Keratinocyte (primary cell): ENCODE results near the gene MICAL3. TPM values are rescaled to one million over a fixed set of nuclear protein-coding genes. Genes with fewer than 3 reads are reported as not detected.
A peak's percentile ranks its signal among the peaks of the same experiment; 100 is the strongest.

Experiments used
- DNase-seq: peaks from one replicate; pipeline ENCODE4 v3.0.0-alpha.2; 2011; ENCODE audit warnings: low read depth, missing footprints, low spot score
- FAIRE-seq: peaks from 2 replicates; lab custom pipeline; 2011; peaks lifted over from hg19 to GRCh38; lab: Jason Lieb, UNC
- H2AFZ ChIP-seq: 2 replicates; pipeline ENCODE4 v1.6.0; 2012; ENCODE audit warnings: low read length, control low read depth, inconsistent platforms; ENCODE audit not compliant: control insufficient read depth
- H3K27ac ChIP-seq: 2 replicates; pipeline ENCODE4 v1.5.1; 2011; ENCODE audit warnings: low read length; ENCODE audit not compliant: control insufficient read depth, insufficient read depth
- H3K27me3 ChIP-seq: 3 replicates; pipeline ENCODE4 v1.6.0; 2011; ENCODE audit warnings: low read length; ENCODE audit not compliant: control insufficient read depth, insufficient read depth; ENCODE audit errors: extremely low read depth
- H3K36me3 ChIP-seq, 2 experiments: 2 replicates in 1 of 2; 3 replicates in 1 of 2; pipeline ENCODE4 v1.5.1; 2011; ENCODE audit warnings: low read length in 2 of 2, mild to moderate bottlenecking in 1 of 2; ENCODE audit not compliant: control insufficient read depth in 2 of 2, insufficient read depth in 2 of 2; ENCODE audit errors: extremely low read depth in 1 of 2
- H3K4me1 ChIP-seq: 3 replicates; pipeline ENCODE4 v1.5.1; 2011; ENCODE audit warnings: low read length; ENCODE audit not compliant: control insufficient read depth, insufficient read depth; ENCODE audit errors: extremely low read depth
- H3K4me2 ChIP-seq: 3 replicates; pipeline ENCODE4 v1.6.0; 2011; ENCODE audit warnings: low read depth, low read length; ENCODE audit not compliant: control insufficient read depth, insufficient read depth; ENCODE audit errors: extremely low read depth
- H3K4me3 ChIP-seq, 3 experiments: fragments of 200-600 bp in 1 of 3; sonication (generic) in 1 of 3; 2 replicates in 2 of 3; 3 replicates in 1 of 3; pipeline ENCODE4 v1.5.1; 2011 to 2016; ENCODE audit warnings: low read length in 3 of 3, mild to moderate bottlenecking in 3 of 3, control low read depth in 2 of 3, inconsistent platforms in 1 of 3, low read depth in 1 of 3, mixed read lengths in 1 of 3, mixed run types in 1 of 3, moderate library complexity in 1 of 3; ENCODE audit not compliant: control insufficient read depth in 2 of 3, insufficient read depth in 2 of 3; ENCODE audit errors: extremely low read depth in 1 of 3
- H3K79me2 ChIP-seq: 2 replicates; pipeline ENCODE4 v1.6.0; 2012; ENCODE audit warnings: low read length; ENCODE audit not compliant: control insufficient read depth, insufficient read depth
- H3K9ac ChIP-seq: 3 replicates; pipeline ENCODE4 v1.6.0; 2011; ENCODE audit warnings: low read length; ENCODE audit not compliant: control insufficient read depth, insufficient read depth; ENCODE audit errors: extremely low read depth
- H3K9me1 ChIP-seq: 3 replicates; pipeline ENCODE4 v1.6.0; 2011; ENCODE audit warnings: low read length; ENCODE audit not compliant: control insufficient read depth, insufficient read depth; ENCODE audit errors: extremely low read depth
- H3K9me3 ChIP-seq: 2 replicates; pipeline ENCODE4 v1.5.1; 2012; ENCODE audit warnings: low read depth, low read length; ENCODE audit not compliant: control insufficient read depth
- H4K20me1 ChIP-seq: 3 replicates; pipeline ENCODE4 v1.6.0; 2011; ENCODE audit warnings: low read length; ENCODE audit not compliant: control insufficient read depth, insufficient read depth; ENCODE audit errors: extremely low read depth
- CTCF ChIP-seq, 3 experiments: IDR thresholded peaks in 1 of 3; conservative IDR thresholded peaks in 1 of 3; optimal IDR thresholded peaks in 1 of 3; 2 replicates in 2 of 3; 3 replicates in 1 of 3; pipeline versions ENCODE3 to v1.5.1; 2011; ENCODE audit warnings: low read length in 3 of 3, mild to moderate bottlenecking in 3 of 3, moderate library complexity in 2 of 3, control low read depth in 1 of 3, inconsistent platforms in 1 of 3; ENCODE audit not compliant: insufficient read depth in 2 of 3; ENCODE audit errors: extremely low read depth in 1 of 3
- EZH2 ChIP-seq: IDR thresholded peaks from one replicate; pipeline ENCODE4 v1.6.1; 2012; ENCODE audit warnings: inconsistent platforms, mild to moderate bottlenecking, low read length, moderate library complexity
- dilution Hi-C: fragments of 300-500 bp; cut with MboI; formaldehyde crosslinking; loops from one replicate; pipeline ENCODE4 v1.7.0; 2020; ENCODE audit warnings: low sequenced_read_pairs; ENCODE audit not compliant: extremely low pct_ligation_motif_present
- polyA plus RNA-seq, 5 experiments: library from polyadenylated mRNA; depleted of rRNA in 3 of 5; stranded (reverse) in 3 of 5; stranded (forward) in 1 of 5; unstranded in 1 of 5; fragments of >200 nt; gene quantifications; 1 replicate in 1 of 5; 2 replicates in 3 of 5; 3 replicates in 1 of 5; pipeline versions ENCODE4 v1.2.1 to v1.2.3, GENCODE V29; 2011 to 2012; ENCODE audit warnings: missing spikeins in 2 of 5, low read depth in 1 of 5, low replicate concordance in 1 of 5

Gene MICAL3
- polyA plus RNA-seq, 1 donor (not counting 4 experiments of a cell fraction or from before 2014, with no cell fraction given) = 27.9 TPM

- H3K79me2 ChIP-seq = peaks cover 5% of the 10 kb centered on the region
- no peak overlapping the region for H3K9ac ChIP-seq
- DNase-seq (no peak), FAIRE-seq (no peak)
- dilution Hi-C loops = no loop called here
- peaks cover 42 to 66% of the 10 kb centered on the region in 2 experiments for H3K36me3 ChIP-seq
- peaks cover 16% of the 10 kb centered on the region for H4K20me1 ChIP-seq
- H3K9me1 ChIP-seq = no peaks in the 10 kb centered on the region
- H3K27me3 ChIP-seq = no peaks in the 10 kb centered on the region
- H3K4me3 ChIP-seq = no peak overlapping the region
- H2AFZ ChIP-seq = no peak overlapping the region
- peaks cover 16% of the 10 kb centered on the region for H3K4me1 ChIP-seq
- H3K9me3 ChIP-seq = no peaks in the 10 kb centered on the region
- no peak overlapping the region for H3K27ac ChIP-seq
- no peak overlapping the region for H3K4me2 ChIP-seq
- no peak for TF ChIP-seq CTCF (optimal IDR thresholded peaks at IDR 0.05 in 1 of 3, IDR thresholded peaks at IDR 0.05 in 1 of 3, conservative IDR thresholded peaks at IDR 0.05 in 1 of 3; ENCODE audit: extremely low read depth in 1 of 3, insufficient read depth in 2 of 3, low read length in 3 of 3)
- no peak for TF ChIP-seq EZH2
Observed at GRCh38 chr22:17875156-17875555, 149.2 kb downstream of the MICAL3 start.

GRCh38 chr22:17874231-17874905 is 150.0 kb downstream of the MICAL3 start:
- Histone ChIP-seq H3K36me3 (peaks cover 39 to 64% of the 10 kb centered on the region in 2 experiments), H3K9ac (no peak overlapping the region), H3K9me1 (no peaks in the 10 kb centered on the region), H2AFZ (no peak overlapping the region), H4K20me1 (peaks cover 16% of the 10 kb centered on the region), H3K4me2 (no peak overlapping the region), H3K9me3 (no peaks in the 10 kb centered on the region), H3K4me3 (no peak overlapping the region), H3K4me1 (peaks cover 16% of the 10 kb centered on the region), H3K27ac (no peak overlapping the region), H3K79me2 (peaks cover 5% of the 10 kb centered on the region), H3K27me3 (no peaks in the 10 kb centered on the region)
- dilution Hi-C loops = no loop called here
- TF ChIP-seq EZH2 = no peak
- DNase-seq = no peak
- FAIRE-seq = peak; percentile 9
